Mesenchymal stem cell (in vitro differentiated cells and primary cell): ENCODE data around the gene MARCKSL1.

Experiments used
- DNase-seq: peaks from one replicate; pipeline ENCODE4 v3.0.0-alpha.2; 2013
- H2AFZ ChIP-seq: one replicate; pipeline ENCODE4 v1.6.1; 2013; ENCODE audit warnings: low read depth, mild to moderate bottlenecking, control low read depth, inconsistent platforms, low read length, moderate library complexity
- H2AK5ac ChIP-seq: 2 replicates; pipeline ENCODE4 v1.6.1; 2013; ENCODE audit warnings: low read length, moderate library complexity, mild to moderate bottlenecking, inconsistent platforms; ENCODE audit not compliant: severe bottlenecking
- H2BK120ac ChIP-seq: one replicate; pipeline ENCODE4 v1.6.1; 2013; ENCODE audit warnings: low read depth, mild to moderate bottlenecking, inconsistent platforms, low read length, moderate library complexity
- H2BK12ac ChIP-seq, 2 experiments: one replicate each; pipeline ENCODE4 v1.6.1; 2013; ENCODE audit warnings: inconsistent platforms in 2 of 2, low read length in 2 of 2, mild to moderate bottlenecking in 2 of 2, moderate library complexity in 2 of 2, control low read depth in 1 of 2
- H2BK15ac ChIP-seq: one replicate; pipeline ENCODE4 v1.6.1; 2013; ENCODE audit warnings: mild to moderate bottlenecking, low read depth, inconsistent platforms; ENCODE audit not compliant: poor library complexity, severe bottlenecking
- H2BK5ac ChIP-seq: 2 replicates; pipeline ENCODE4 v1.6.1; 2013; ENCODE audit warnings: low read depth, mild to moderate bottlenecking, low read length, control low read depth, inconsistent platforms; ENCODE audit not compliant: poor library complexity, severe bottlenecking
- H3K14ac ChIP-seq, 2 experiments: one replicate each; pipeline ENCODE4 v1.6.1; 2013; ENCODE audit warnings: inconsistent platforms in 2 of 2, low read length in 2 of 2, control low read depth in 1 of 2, mild to moderate bottlenecking in 1 of 2, moderate library complexity in 1 of 2
- H3K18ac ChIP-seq, 2 experiments: one replicate each; pipeline ENCODE4 v1.6.1; 2013; ENCODE audit warnings: inconsistent platforms in 2 of 2, low read length in 2 of 2, control low read depth in 1 of 2, low read depth in 1 of 2, mild to moderate bottlenecking in 1 of 2
- H3K23ac ChIP-seq, 2 experiments: one replicate each; pipeline ENCODE4 v1.6.1; 2013; ENCODE audit warnings: inconsistent platforms in 2 of 2, low read length in 2 of 2, mild to moderate bottlenecking in 2 of 2, moderate library complexity in 2 of 2, control low read depth in 1 of 2
- H3K27ac ChIP-seq: 2 replicates; pipeline ENCODE4 v1.5.1; 2013; ENCODE audit warnings: mild to moderate bottlenecking, moderate library complexity, low read length, control low read depth, inconsistent platforms; ENCODE audit not compliant: poor library complexity, severe bottlenecking
- H3K27me3 ChIP-seq, 2 experiments: 2 replicates each; pipeline versions ENCODE4 v1.6.1 to v1.7.0; 2013; ENCODE audit warnings: low read length in 2 of 2, mild to moderate bottlenecking in 2 of 2, moderate library complexity in 2 of 2, control low read depth in 1 of 2, inconsistent platforms in 1 of 2; ENCODE audit not compliant: control insufficient read depth in 1 of 2, insufficient read depth in 1 of 2
- H3K36me3 ChIP-seq, 2 experiments: 2 replicates each; pipeline versions ENCODE4 v1.6.1 to v1.7.0; 2013; ENCODE audit warnings: low read length in 2 of 2, control low read depth in 1 of 2, inconsistent platforms in 1 of 2, low read depth in 1 of 2, mild to moderate bottlenecking in 1 of 2; ENCODE audit not compliant: insufficient read depth in 2 of 2, control insufficient read depth in 1 of 2
- H3K4ac ChIP-seq, 2 experiments: one replicate each; pipeline ENCODE4 v1.6.1; 2013; ENCODE audit warnings: inconsistent platforms in 2 of 2, low read length in 2 of 2, mild to moderate bottlenecking in 2 of 2, moderate library complexity in 2 of 2, control low read depth in 1 of 2, low read depth in 1 of 2
- H3K4me1 ChIP-seq: 2 replicates; pipeline ENCODE4 v1.6.1; 2013; ENCODE audit warnings: low read depth, low read length, control low read depth; ENCODE audit not compliant: control insufficient read depth, insufficient read depth
- H3K4me2 ChIP-seq: 2 replicates; pipeline ENCODE4 v1.6.1; 2013; ENCODE audit warnings: low read length, mild to moderate bottlenecking, inconsistent platforms; ENCODE audit not compliant: poor library complexity, severe bottlenecking
- H3K4me3 ChIP-seq, 2 experiments: 2 replicates each; pipeline versions ENCODE4 v1.5.1 to v1.7.0; 2013; ENCODE audit warnings: low read length in 2 of 2, mild to moderate bottlenecking in 2 of 2, control low read depth in 1 of 2, low read depth in 1 of 2; ENCODE audit not compliant: insufficient read depth in 1 of 2
- H3K79me1 ChIP-seq: replicated peaks from 2 replicates; pipeline ENCODE4 v1.6.1; 2013; ENCODE audit warnings: mild to moderate bottlenecking, control low read depth, low read length, inconsistent platforms; ENCODE audit not compliant: poor library complexity, severe bottlenecking
- H3K9ac ChIP-seq: 2 replicates; pipeline ENCODE4 v1.7.0; 2013; ENCODE audit warnings: mild to moderate bottlenecking, low read length, moderate library complexity
- H3K9me3 ChIP-seq: 2 replicates; pipeline ENCODE4 v1.7.0; 2013; ENCODE audit warnings: mild to moderate bottlenecking, low read length; ENCODE audit not compliant: control insufficient read depth
- H4K8ac ChIP-seq: one replicate; pipeline ENCODE4 v1.6.1; 2013; ENCODE audit warnings: inconsistent platforms, mild to moderate bottlenecking, low read length, moderate library complexity
- H4K91ac ChIP-seq: one replicate; pipeline ENCODE4 v1.6.1; 2013; ENCODE audit warnings: mild to moderate bottlenecking, low read length, inconsistent platforms
- WGBS: methylation state at CpG from one replicate; pipeline ENCODE4 v1.1.7; 2013; ENCODE audit warnings: mixed read lengths; 5-methylcytosine and 5-hydroxymethylcytosine counted together

The MARCKSL1 gene

GRCh38 chr1:32342704-32343103 is 6.7 kb upstream of the MARCKSL1 start:
- Histone ChIP-seq H2BK15ac (no peak overlapping the region), H2BK12ac (no peak overlapping the region), H3K9ac (no peak overlapping the region), H3K4ac (no peak overlapping the region), H3K36me3 (no peaks in the 10 kb centered on the region), H2AK5ac (no peak overlapping the region), H3K27ac (no peak overlapping the region), H4K8ac (no peak overlapping the region), H3K79me1 (no peaks in the 10 kb centered on the region), H4K91ac (no peak overlapping the region), H3K14ac (no peak overlapping the region), H3K23ac (no peak overlapping the region), H3K18ac (no peak overlapping the region), H2BK5ac (no peak overlapping the region), H2AFZ (no peak overlapping the region), H3K9me3 (no peaks in the 10 kb centered on the region), H3K4me2 (no peak overlapping the region), H3K4me3 (no peak overlapping the region), H2BK120ac (no peak overlapping the region), H3K4me1 (peaks cover 30% of the 10 kb centered on the region), H3K27me3 (peaks cover 0 to 11% of the 10 kb centered on the region in 2 experiments)
- DNase-seq = no peak
- WGBS = 94% methylated on average over 9 of the region's 10 CpGs

DNA sequence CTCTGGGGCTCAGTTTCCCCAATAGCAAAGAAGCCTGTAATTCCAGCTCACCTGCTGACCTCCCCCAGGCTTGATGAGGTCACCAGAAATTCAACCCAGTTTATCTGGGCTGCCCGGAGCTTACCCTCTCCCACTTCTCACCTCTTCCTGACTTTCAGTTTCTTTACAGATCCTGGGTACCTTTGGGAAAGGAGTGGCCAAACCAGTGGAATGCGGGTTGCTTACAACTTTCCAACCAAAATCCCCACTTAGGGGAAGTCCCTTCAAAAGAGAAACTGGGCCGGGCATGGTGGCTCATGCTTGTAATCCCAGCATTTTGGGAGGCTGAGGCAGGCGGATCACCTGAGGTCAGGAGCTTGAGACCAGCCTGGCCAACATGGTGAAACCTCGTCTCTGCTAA is 5.9 kb upstream of the MARCKSL1 start:
- no peak overlapping the region for H4K8ac ChIP-seq
- no peak overlapping the region for H3K9ac ChIP-seq
- no peak overlapping the region for H2BK12ac ChIP-seq
- H2BK5ac ChIP-seq = no peak overlapping the region
- H3K79me1 ChIP-seq = no peaks in the 10 kb centered on the region
- H2BK15ac ChIP-seq = no peak overlapping the region
- no peak overlapping the region for H3K4me3 ChIP-seq
- H3K4me2 ChIP-seq = no peak overlapping the region
- H2BK120ac ChIP-seq = no peak overlapping the region
- H3K27ac ChIP-seq = no peak overlapping the region
- H3K18ac ChIP-seq = no peak overlapping the region
- H3K27me3 ChIP-seq = peaks cover 0 to 11% of the 10 kb centered on the region in 2 experiments
- no peak overlapping the region for H3K23ac ChIP-seq
- H3K9me3 ChIP-seq = no peaks in the 10 kb centered on the region
- no peak for DNase-seq
- H3K36me3 ChIP-seq = no peaks in the 10 kb centered on the region
- H3K4me1 ChIP-seq = peaks cover 38% of the 10 kb centered on the region
- H3K4ac ChIP-seq = no peak overlapping the region
- H3K14ac ChIP-seq = no peak overlapping the region
- no peak overlapping the region for H2AK5ac ChIP-seq
- 82% methylated on average over 5 of the region's 5 CpGs for WGBS
- H4K91ac ChIP-seq = no peak overlapping the region
- H2AFZ ChIP-seq = no peak overlapping the region

DNA sequence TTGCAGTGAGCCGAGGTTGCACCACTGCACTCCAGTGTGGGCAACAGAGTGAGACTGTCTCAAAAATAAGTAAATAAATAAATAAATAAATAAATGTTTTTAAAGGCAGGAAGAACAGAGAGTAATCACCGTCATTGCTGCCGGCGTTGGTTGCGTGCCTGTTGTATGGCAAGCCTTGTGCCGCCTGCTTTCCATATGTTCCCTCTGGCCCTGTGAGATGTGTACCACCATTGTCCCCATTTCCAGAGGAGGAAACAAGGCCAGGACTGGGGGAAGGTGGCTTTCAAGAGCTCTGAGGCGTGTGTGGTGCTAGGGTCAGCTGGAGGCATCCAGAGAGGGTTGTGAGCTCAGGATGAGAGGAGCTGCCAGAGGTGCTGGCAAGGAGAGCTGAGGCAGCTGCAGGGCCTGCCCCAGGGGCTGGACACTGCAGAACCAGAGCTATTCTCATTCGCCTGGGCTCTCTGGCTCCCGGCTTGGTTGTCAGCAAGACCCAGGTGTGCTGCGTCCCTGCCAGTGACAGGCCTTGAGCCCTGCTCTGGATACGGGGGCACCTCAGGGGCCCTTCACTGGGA is 5.2 kb upstream of the MARCKSL1 start:
- peaks cover 45% of the 10 kb centered on the region for H3K4me1 ChIP-seq
- WGBS = 95% methylated on average over 10 of the region's 11 CpGs
- H2BK12ac ChIP-seq = no peak overlapping the region
- no peak overlapping the region for H3K4ac ChIP-seq
- no peak overlapping the region for H3K27ac ChIP-seq
- H3K14ac ChIP-seq = no peak overlapping the region
- H2AFZ ChIP-seq = no peak overlapping the region
- no peak overlapping the region for H3K4me3 ChIP-seq
- no peak overlapping the region for H2AK5ac ChIP-seq
- no peak overlapping the region for H2BK120ac ChIP-seq
- no peak overlapping the region for H4K91ac ChIP-seq
- peak overlapping the region; percentile 32 for H2BK15ac ChIP-seq
- no peak overlapping the region for H2BK5ac ChIP-seq
- H3K23ac ChIP-seq = no peak overlapping the region
- peaks cover 0 to 6% of the 10 kb centered on the region in 2 experiments for H3K27me3 ChIP-seq
- H3K9me3 ChIP-seq = no peaks in the 10 kb centered on the region
- H4K8ac ChIP-seq = no peak overlapping the region
- no peak overlapping the region for H3K4me2 ChIP-seq
- H3K36me3 ChIP-seq = no peaks in the 10 kb centered on the region
- H3K79me1 ChIP-seq = no peaks in the 10 kb centered on the region
- no peak overlapping the region for H3K9ac ChIP-seq
- H3K18ac ChIP-seq = no peak overlapping the region
- DNase-seq = no peak

- Histone ChIP-seq H3K23ac (no peak overlapping the region), H4K8ac (peak overlapping the region; percentile 7), H2BK5ac (no peak overlapping the region), H3K36me3 (peaks cover 2 to 5% of the 10 kb centered on the region in 2 experiments), H4K91ac (no peak overlapping the region), H2BK120ac (no peak overlapping the region), H2AFZ (no peak overlapping the region), H3K27ac (no peak overlapping the region), H3K79me1 (no peaks in the 10 kb centered on the region), H3K27me3 (no peaks in the 10 kb centered on the region), H3K4me1 (peaks cover 41% of the 10 kb centered on the region), H2BK15ac (peak overlapping the region; percentile 57), H3K9me3 (no peaks in the 10 kb centered on the region), H2AK5ac (no peak overlapping the region), H3K18ac (no peak overlapping the region), H2BK12ac (peak overlapping the region in 1 of 2 experiments; percentile 10), H3K9ac (peak overlapping the region; percentile 18), H3K4me2 (no peak overlapping the region), H3K4ac (no peak overlapping the region), H3K4me3 (no peak overlapping the region), H3K14ac (no peak overlapping the region)
- DNase-seq = peak; percentile 92
- 64% methylated on average over 5 of the region's 5 CpGs for WGBS
These were observed 3.4 kb upstream of the MARCKSL1 start for GRCh38 chr1:32339363-32339978.
